Gastrocnemius medialis (tissue), 4 donors: ENCODE results near the gene PRRC2C. TPM values are rescaled to one million over a fixed set of nuclear protein-coding genes. Genes with fewer than 3 reads are reported as not detected.

ENCODE experiments used
- ATAC-seq, 2 donors: fragments of 150-250 bp; one replicate each; pipeline ENCODE4 v1.9.1; 2016
- DNase-seq, 2 donors: peaks; one replicate each; pipeline ENCODE4 v3.0.0-alpha.2; 2019
- H3K27ac ChIP-seq, 4 donors: fragments of 200-600 bp; sonication (generic); 1 replicate in 1 of 4; 2 replicates in 3 of 4; pipeline ENCODE4 v1.5.1; 2016 to 2018; ENCODE audit warnings: mild to moderate bottlenecking in 2 of 4, moderate library complexity in 1 of 4
- H3K27me3 ChIP-seq, 3 donors: fragments of 200-600 bp; sonication (generic) in 2 of 3; 1 replicate in 1 of 3; 2 replicates in 2 of 3; pipeline versions ENCODE4 v1.5.1 to v1.6.0; 2016 to 2019; ENCODE audit warnings: mild to moderate bottlenecking in 1 of 3, moderate library complexity in 1 of 3
- H3K36me3 ChIP-seq, 2 donors: fragments of 200-600 bp; sonication (generic) in 1 of 2; one replicate each; pipeline ENCODE4 v1.5.1; 2017 to 2018
- H3K4me1 ChIP-seq, 2 donors: fragments of 200-600 bp; sonication (generic) in 1 of 2; one replicate each; pipeline ENCODE4 v1.5.1; 2016 to 2017; ENCODE audit warnings: mild to moderate bottlenecking in 2 of 2
- H3K4me3 ChIP-seq, 4 donors: fragments of 200-600 bp; sonication (generic) in 3 of 4; 1 replicate in 1 of 4; 2 replicates in 3 of 4; pipeline ENCODE4 v1.5.1; 2016 to 2019; ENCODE audit warnings: mild to moderate bottlenecking in 2 of 4
- H3K9me3 ChIP-seq, 3 donors: fragments of 200-600 bp; sonication (generic) in 2 of 3; 1 replicate in 1 of 3; 2 replicates in 2 of 3; pipeline ENCODE4 v1.5.1; 2016 to 2019
- POLR2A ChIP-seq, 2 donors: fragments of 450-650 bp; IDR thresholded peaks; one replicate each; pipeline ENCODE4 v1.6.1; 2017; ENCODE audit warnings: antibody characterized with exemption in 2 of 2, mild to moderate bottlenecking in 2 of 2, moderate library complexity in 2 of 2
- in situ Hi-C, 4 donors: fragments of 200-750 bp; cut with MboI; loops; one replicate each; pipeline versions ENCODE4 v1.15.0 to v1.8.0; 2017; ENCODE audit warnings: low sequenced_read_pairs in 4 of 4
- intact Hi-C: fragments of 100-400 bp; cut with DNase I; formaldehyde crosslinking; loops from one replicate; pipeline ENCODE4 v1.15.1; 2023; ENCODE audit warnings: low total_unique reads
- total RNA-seq, 4 donors: library from RNA; depleted of rRNA; stranded (reverse); fragments of >200 nt; gene quantifications; one replicate each; pipeline versions ENCODE4 v1.1.0 to v1.2.3, GENCODE V29; 2016
- TF ChIP-seq, protein P1 (sequence below), 5 experiments: fragments of 450-650 bp in 3 of 5; fragments of 200-600 bp in 2 of 5; sonication (generic) in 2 of 5; IDR thresholded peaks in 4 of 5; conservative IDR thresholded peaks in 1 of 5; 1 replicate in 4 of 5; 2 replicates in 1 of 5; pipeline ENCODE4 v1.5.1; 2016 to 2019; ENCODE audit warnings: antibody characterized with exemption in 5 of 5, mild to moderate bottlenecking in 3 of 5, moderate library complexity in 3 of 5

Gene PRRC2C
- total RNA-seq, 4 donors from 2014 or later = 40.9 to 45.7 (median 42.0) TPM

GRCh38 chr1:171563675-171564074 is 78.3 kb downstream of the PRRC2C start:
- in situ Hi-C loops = no loop called here
- Histone ChIP-seq H3K4me1 (no peaks in the 10 kb centered on the region), H3K9me3 (no peaks in the 10 kb centered on the region), H3K36me3 (peaks cover 0 to 76% of the 10 kb centered on the region in 2 donors), H3K27ac (no peak overlapping the region), H3K27me3 (no peaks in the 10 kb centered on the region), H3K4me3 (no peak overlapping the region)
- TF ChIP-seq, protein P1, sequence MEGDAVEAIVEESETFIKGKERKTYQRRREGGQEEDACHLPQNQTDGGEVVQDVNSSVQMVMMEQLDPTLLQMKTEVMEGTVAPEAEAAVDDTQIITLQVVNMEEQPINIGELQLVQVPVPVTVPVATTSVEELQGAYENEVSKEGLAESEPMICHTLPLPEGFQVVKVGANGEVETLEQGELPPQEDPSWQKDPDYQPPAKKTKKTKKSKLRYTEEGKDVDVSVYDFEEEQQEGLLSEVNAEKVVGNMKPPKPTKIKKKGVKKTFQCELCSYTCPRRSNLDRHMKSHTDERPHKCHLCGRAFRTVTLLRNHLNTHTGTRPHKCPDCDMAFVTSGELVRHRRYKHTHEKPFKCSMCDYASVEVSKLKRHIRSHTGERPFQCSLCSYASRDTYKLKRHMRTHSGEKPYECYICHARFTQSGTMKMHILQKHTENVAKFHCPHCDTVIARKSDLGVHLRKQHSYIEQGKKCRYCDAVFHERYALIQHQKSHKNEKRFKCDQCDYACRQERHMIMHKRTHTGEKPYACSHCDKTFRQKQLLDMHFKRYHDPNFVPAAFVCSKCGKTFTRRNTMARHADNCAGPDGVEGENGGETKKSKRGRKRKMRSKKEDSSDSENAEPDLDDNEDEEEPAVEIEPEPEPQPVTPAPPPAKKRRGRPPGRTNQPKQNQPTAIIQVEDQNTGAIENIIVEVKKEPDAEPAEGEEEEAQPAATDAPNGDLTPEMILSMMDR (IDR thresholded peaks at IDR 0.05 in 4 of 5, conservative IDR thresholded peaks at IDR 0.05 in 1 of 5) = no peak
- TF ChIP-seq POLR2A (IDR thresholded peaks at IDR 0.05) = no peak
- DNase-seq (no peak), ATAC-seq (no peak)
- intact Hi-C loops = no loop called here

DNA sequence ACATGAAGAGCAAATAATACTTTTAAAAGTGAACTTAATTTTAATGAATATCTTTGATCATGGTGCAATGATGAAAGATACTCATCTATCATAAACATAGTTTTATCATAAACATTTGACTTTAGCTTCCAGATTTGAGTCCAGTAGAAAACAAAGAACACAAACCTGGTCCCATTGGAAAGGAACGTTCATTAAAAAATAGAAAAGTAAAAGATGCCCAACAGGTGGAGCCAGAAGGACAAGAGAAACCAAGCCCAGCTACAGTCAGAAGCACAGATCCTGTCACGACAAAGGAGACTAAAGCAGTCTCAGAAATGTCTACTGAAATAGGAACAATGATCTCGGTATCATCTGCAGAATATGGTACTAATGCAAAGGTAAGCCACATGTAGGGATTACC is 81.1 kb downstream of the PRRC2C start:
- H3K27me3 ChIP-seq = no peaks in the 10 kb centered on the region
- no peak overlapping the region for H3K4me3 ChIP-seq
- intact Hi-C loops = no loop called here
- H3K4me1 ChIP-seq = no peaks in the 10 kb centered on the region
- no peak for ATAC-seq
- no peak overlapping the region for H3K27ac ChIP-seq
- TF ChIP-seq POLR2A (IDR thresholded peaks at IDR 0.05) = no peak
- TF ChIP-seq, protein P1 (IDR thresholded peaks at IDR 0.05 in 4 of 5, conservative IDR thresholded peaks at IDR 0.05 in 1 of 5) = no peak
- DNase-seq = no peak
- no peaks in the 10 kb centered on the region for H3K9me3 ChIP-seq
- H3K36me3 ChIP-seq = peaks cover 0 to 62% of the 10 kb centered on the region in 2 donors
- in situ Hi-C loops = no loop called here

DNA sequence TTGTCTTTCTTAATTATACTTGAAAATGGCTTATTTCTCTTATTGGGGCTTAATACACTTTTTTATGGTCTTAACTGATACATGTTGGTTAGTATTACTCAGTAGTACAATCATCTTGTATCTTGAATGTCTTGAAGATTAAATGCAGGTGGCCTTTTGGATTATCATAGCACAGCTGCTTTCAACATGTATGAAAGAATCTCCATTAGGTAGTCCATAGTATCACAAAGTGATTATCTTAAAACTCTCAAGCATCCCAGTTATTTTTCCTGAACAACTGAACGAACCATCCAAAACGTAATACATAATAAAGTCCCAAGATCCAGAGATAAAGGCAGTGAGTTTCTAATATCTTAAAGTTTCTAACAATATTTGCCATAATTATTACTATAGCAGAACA is 85.0 kb downstream of the PRRC2C start:
- Histone ChIP-seq H3K27ac (no peak overlapping the region), H3K36me3 (peaks cover 0 to 52% of the 10 kb centered on the region in 2 donors), H3K27me3 (no peaks in the 10 kb centered on the region), H3K4me3 (no peak overlapping the region), H3K9me3 (no peaks in the 10 kb centered on the region), H3K4me1 (no peaks in the 10 kb centered on the region)
- DNase-seq (no peak), ATAC-seq (no peak)
- TF ChIP-seq, protein P1 (IDR thresholded peaks at IDR 0.05 in 4 of 5, conservative IDR thresholded peaks at IDR 0.05 in 1 of 5) = no peak
- no peak for TF ChIP-seq POLR2A (IDR thresholded peaks at IDR 0.05)
- intact Hi-C loops (loop anchor here (10.0 kb wide), 1 partner anchor 55 kb away; no protein-coding TSS in a partner anchor), in situ Hi-C loops (no loop called here)

DNA sequence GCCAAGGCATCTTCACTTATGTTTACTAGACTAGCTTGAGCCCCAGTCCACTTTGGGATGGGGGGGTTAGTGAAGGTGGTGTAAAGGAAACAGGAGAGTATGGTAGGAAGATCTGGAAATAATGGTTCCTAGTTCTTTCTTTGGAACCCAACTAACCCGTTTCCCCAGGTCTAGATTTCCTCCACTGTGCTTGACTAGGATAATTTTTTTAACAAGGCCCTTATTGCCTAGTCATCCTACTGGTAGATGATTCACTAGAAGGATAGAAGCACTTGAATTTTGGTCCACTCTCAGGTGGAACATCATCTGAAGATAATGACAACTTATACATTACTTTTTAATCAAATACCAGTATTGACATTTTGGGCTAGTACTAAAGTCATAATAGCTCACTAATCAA is 90.8 kb downstream of the PRRC2C start:
- Histone ChIP-seq H3K9me3 (no peaks in the 10 kb centered on the region), H3K36me3 (peaks cover 0 to 69% of the 10 kb centered on the region in 2 donors), H3K27me3 (no peaks in the 10 kb centered on the region), H3K27ac (no peak overlapping the region), H3K4me3 (no peak overlapping the region), H3K4me1 (no peaks in the 10 kb centered on the region)
- in situ Hi-C loops = no loop called here
- intact Hi-C loops = loop anchor here (10.0 kb wide), 1 partner anchor 61 kb away; no protein-coding TSS in a partner anchor
- no peak for TF ChIP-seq POLR2A (IDR thresholded peaks at IDR 0.05)
- TF ChIP-seq, protein P1 (IDR thresholded peaks at IDR 0.05 in 4 of 5, conservative IDR thresholded peaks at IDR 0.05 in 1 of 5) = no peak
- ATAC-seq (no peak), DNase-seq (no peak)

- in situ Hi-C loops (no loop called here), intact Hi-C loops (no loop called here)
- ATAC-seq = no peak
These were observed 95.9 kb downstream of the PRRC2C start for GRCh38 chr1:171581226-171581625.

More at GRCh38 chr1:171581226-171581625, 95.9 kb downstream of the PRRC2C start:
- TF ChIP-seq, protein P1 (IDR thresholded peaks at IDR 0.05 in 4 of 5, conservative IDR thresholded peaks at IDR 0.05 in 1 of 5) = no peak
- TF ChIP-seq POLR2A (IDR thresholded peaks at IDR 0.05) = no peak
- Histone ChIP-seq H3K4me1 (no peaks in the 10 kb centered on the region), H3K27ac (no peak overlapping the region), H3K27me3 (no peaks in the 10 kb centered on the region), H3K36me3 (peaks cover 4 to 77% of the 10 kb centered on the region in 2 donors), H3K4me3 (no peak overlapping the region), H3K9me3 (no peaks in the 10 kb centered on the region)
- DNase-seq = no peak
